GM19099 (cell line): ENCODE data around the gene FAM107A.

ENCODE experiments used
- POLR2A ChIP-seq: IDR thresholded peaks from 3 replicates; pipeline ENCODE4 v1.6.1; 2011; ENCODE audit warnings: low read depth; ENCODE audit not compliant: insufficient read length; ENCODE audit errors: extremely low read depth

The FAM107A gene

GRCh38 chr3:58578873-58579272 is 1.7 kb upstream of the FAM107A start:
- TF ChIP-seq POLR2A, result no peak

- TF ChIP-seq POLR2A, result no peak
Observed at GRCh38 chr3:58576716-58577115, 475 bp downstream of the FAM107A start.

DNA sequence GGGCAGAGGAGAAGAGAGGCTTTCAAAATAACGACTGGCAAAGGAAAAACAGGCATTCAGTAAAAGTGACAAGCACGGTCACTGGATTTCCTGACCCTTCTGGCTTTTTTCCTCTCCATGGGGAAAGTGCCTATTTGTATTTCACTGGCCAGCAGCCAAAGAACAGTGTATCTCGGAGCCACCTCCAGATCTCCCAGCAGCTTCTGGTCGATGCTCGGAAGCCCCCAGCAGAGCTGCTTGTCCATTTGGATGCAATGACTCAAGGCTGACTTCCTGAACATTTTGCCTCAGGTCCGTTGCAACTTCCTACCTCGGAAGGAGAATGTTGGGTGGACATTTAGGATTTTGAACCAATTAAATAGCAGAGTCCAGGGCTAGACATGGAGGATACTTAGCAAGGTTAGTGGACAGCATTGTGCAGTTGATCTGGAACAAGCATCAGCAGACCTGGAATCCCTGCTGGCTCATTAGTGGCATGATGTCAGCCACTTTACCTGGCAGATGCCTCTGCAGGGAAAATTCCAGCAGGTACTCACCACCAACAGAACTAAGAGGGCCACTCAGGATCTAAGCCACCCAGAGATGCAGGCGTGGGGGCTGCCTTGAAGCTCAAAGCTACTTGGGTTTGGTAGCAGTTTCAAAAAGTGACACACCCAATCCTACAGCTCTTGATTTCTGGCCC is 1.1 kb downstream of the FAM107A start:
- TF ChIP-seq POLR2A, result no peak

DNA sequence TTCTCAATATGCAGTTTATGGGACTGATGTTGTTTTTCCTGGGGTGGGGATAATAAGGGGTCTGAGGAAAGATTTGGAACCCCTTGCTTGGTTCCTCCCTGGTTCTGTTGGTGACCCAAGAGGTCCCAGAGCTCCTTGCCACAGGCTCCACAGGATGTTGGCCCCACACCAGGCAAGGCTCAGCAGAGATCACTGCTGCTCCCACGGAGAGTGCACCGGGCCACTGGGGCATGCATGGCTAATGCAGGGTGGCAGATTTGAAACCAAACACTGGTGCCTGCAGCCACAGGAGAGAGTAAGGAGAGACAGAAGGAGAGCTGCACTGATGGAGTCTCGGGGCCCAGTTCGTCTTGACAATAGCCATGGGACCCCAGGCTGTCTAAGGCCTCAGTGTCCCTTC is 2.5 kb downstream of the FAM107A start:
- TF ChIP-seq POLR2A, result no peak

- TF ChIP-seq POLR2A, result no peak
Observed at GRCh38 chr3:58574106-58574505, 3.1 kb downstream of the FAM107A start.

DNA sequence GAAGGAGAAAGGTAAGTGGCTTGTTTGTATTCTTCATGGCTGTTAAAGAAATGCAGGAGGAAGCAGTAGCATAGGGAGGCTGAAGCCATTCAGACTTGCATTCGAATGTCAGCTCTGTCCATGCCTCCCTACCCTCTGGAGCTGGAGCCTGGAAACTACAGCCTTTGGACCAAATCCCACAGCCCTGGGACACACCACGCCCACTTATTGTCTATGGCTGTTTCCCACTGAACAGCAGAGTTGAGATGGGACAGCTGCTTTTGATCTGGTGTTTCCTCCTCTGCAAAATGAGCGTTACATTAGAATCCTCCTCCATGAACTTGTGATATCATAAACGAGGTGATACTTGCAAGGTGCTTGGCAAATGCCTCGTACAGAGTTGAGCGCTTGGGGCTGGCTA is 3.6 kb downstream of the FAM107A start:
- TF ChIP-seq POLR2A, result no peak

DNA sequence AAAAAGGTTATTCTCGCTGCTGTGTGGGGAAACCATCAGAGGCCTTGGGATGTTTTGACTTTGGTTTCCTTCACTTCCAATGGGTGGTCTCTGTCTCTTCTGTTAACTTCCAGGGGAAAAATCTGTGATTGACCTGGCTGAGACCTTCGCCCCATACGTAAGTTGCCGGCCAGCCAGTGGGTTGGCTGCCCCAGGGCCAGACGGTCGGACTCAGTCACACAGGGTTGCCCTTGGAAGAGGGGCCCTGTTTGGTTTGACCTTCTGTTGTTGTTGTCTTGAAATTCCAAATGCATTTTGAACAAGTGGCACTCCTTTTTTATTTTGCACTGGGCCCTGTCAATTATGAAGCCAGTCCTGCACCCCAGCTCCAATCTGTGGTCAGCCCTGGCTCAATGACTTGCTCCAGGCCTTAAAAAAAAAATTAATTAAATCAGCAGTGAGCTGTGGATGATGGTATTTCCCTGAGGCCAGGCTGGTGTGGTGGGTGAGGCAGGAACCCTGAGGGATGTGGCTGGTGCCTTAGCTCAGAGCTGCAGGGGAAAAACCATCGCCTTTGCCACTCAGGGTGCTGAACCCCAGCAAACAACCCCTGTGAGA is 4.5 kb downstream of the FAM107A start:
- TF ChIP-seq POLR2A, result no peak

GRCh38 chr3:58572013-58572633 is 5.1 kb downstream of the FAM107A start:
- no peak for TF ChIP-seq POLR2A

GRCh38 chr3:58570851-58571250 is 6.3 kb downstream of the FAM107A start:
- TF ChIP-seq POLR2A, result no peak

- TF ChIP-seq POLR2A, result no peak
Observed at GRCh38 chr3:58569287-58570001, 7.7 kb downstream of the FAM107A start.

DNA sequence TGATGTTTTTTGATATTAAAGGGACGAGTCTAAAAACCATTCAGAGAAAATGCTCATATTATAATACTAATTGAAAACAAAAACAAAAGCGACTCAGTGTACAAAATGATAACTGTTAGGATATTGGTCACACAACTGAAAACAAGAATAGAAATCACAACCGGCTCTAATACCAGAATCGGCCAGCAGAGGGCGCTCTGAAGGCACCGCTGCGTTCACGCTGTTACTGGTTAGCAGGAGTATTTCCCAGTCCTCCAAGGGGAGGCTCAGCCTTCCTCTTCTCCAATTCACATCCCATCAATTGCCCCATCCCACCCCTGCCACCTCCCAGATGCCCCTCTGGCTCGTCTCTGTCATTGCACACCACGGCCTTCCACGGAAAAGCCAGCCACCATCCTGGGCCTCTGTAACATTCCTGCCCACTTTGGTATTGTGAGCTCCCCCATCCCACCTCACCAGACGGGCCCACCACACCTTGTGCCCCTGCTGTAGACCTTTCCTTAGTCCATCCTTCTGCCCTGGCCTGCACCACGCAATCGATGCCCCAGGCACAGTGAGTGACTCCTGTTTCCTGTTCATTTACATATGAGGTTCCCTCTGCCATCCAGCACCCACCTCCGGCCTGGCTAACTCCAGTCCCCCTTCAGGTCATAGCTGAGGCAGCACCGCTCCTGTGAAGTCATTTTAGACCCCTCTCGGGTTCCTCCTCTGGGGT is 8.5 kb downstream of the FAM107A start:
- TF ChIP-seq POLR2A, result no peak

DNA sequence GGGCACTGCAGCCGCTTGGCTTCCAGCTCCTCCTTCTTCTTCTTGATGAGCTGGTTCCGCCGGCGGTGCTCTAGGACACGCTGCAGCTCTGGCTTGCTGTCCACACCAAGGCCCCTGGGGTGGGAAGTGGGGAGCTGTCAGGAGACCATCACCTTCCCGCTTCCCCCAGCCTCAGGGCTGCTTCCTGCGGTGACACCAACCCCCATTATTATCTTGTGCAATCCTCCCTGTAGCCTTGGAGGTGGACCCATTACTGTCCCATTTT is 10.0 kb downstream of the FAM107A start:
- no peak for TF ChIP-seq POLR2A

- TF ChIP-seq POLR2A, result no peak
Observed at GRCh38 chr3:58566398-58567250, 10.6 kb downstream of the FAM107A start.

DNA sequence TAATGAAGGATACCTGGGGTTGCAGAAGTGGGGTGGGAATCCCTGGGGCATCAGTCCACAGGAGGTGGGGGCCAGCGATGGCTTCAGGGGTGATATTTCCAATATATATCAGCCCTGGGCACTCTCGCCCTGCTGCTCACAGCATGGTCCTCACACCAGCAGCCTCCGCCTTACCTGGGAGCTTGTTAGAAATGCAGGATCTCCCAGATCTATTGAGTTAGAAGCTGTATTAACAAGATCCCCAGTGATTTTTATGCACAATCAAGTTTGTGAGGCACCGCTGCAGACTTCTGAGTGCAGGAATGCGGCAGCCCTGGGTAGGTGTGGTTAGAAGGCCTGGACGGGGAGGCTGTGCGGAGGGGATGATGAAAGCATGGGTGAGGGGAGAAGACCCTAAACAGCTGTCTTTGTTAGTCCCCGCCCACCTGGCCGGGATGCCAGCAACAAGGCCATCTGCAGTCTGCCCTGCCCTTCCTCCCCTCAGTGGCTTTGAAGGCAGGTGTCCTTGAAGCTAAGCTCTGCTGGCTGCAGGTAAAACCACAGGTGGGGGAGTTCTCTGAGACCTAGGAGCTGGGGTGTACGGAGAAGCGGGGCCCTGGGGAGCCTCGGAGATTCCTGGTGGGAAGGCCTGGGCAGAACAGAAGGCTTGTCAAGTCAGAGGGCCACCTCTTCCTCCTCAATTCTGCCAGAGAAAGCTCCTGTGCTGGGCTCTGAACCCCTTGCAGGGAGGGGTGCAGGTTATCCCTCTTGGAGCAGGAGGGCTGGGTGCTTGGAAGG is 11.4 kb downstream of the FAM107A start:
- TF ChIP-seq POLR2A, result no peak

GRCh38 chr3:58564456-58565160 is 12.6 kb downstream of the FAM107A start:
- no peak for TF ChIP-seq POLR2A
